Subcutaneous abdominal adipose tissue (tissue), 5 donors: ENCODE results near the gene NPIPB9.
"Not testable (repeated sequence)": the region's sequence is repeated elsewhere in the genome, so short reads cannot be mapped to it uniquely, and the experiment has no call there.

Experiments used
- H3K27ac ChIP-seq: one replicate; pipeline ENCODE4 v1.7.0; 2013; ENCODE audit warnings: low read depth, mild to moderate bottlenecking, inconsistent platforms, low read length, moderate library complexity
- H3K27me3 ChIP-seq, 5 donors: one replicate each; pipeline ENCODE4 v1.7.0; 2013; ENCODE audit warnings: low read length in 5 of 5, inconsistent platforms in 1 of 5; ENCODE audit not compliant: control insufficient read depth in 5 of 5, insufficient read depth in 4 of 5
- H3K36me3 ChIP-seq, 5 donors: one replicate each; pipeline ENCODE4 v1.7.0; 2013; ENCODE audit warnings: low read length in 5 of 5; ENCODE audit not compliant: control insufficient read depth in 5 of 5, insufficient read depth in 5 of 5
- H3K4me1 ChIP-seq, 5 donors: one replicate each; pipeline ENCODE4 v1.7.0; 2013; ENCODE audit warnings: low read length in 5 of 5, mild to moderate bottlenecking in 3 of 5, moderate library complexity in 1 of 5; ENCODE audit not compliant: control insufficient read depth in 5 of 5, insufficient read depth in 5 of 5
- H3K4me3 ChIP-seq, 5 donors: one replicate each; pipeline ENCODE4 v1.7.0; 2013; ENCODE audit warnings: low read length in 5 of 5, low read depth in 1 of 5
- H3K9ac ChIP-seq, 5 donors: one replicate each; pipeline ENCODE4 v1.7.0; 2013; ENCODE audit warnings: low read length in 5 of 5, mild to moderate bottlenecking in 4 of 5, moderate library complexity in 3 of 5
- H3K9me3 ChIP-seq, 5 donors: one replicate each; pipeline ENCODE4 v1.7.0; 2013; ENCODE audit warnings: low read length in 5 of 5; ENCODE audit not compliant: control insufficient read depth in 5 of 5
- donor health status: healthy.
- donor health status: healthy.
- donor health status: healthy.
- donor health status: healthy.
- donor health status: healthy.

The NPIPB9 gene

GRCh38 chr16:28751487-28751886 lies at the start of gene NPIPB9:
Gene NPIPB9, plus strand, starts transcription at chr16:28751787.
- H3K36me3 ChIP-seq, H3K27me3 ChIP-seq: not testable (repeated sequence)

GRCh38 chr16:28704246-28704645 lies 47.3 kb upstream of the NPIPB9 start:
- not testable (repeated sequence) for H3K9me3 ChIP-seq, H3K27ac ChIP-seq, H3K9ac ChIP-seq, H3K27me3 ChIP-seq, H3K36me3 ChIP-seq, H3K4me3 ChIP-seq, H3K4me1 ChIP-seq

More at GRCh38 chr16:28751487-28751886, at the start of gene NPIPB9:
- H3K27ac ChIP-seq, H3K9me3 ChIP-seq, H3K9ac ChIP-seq, H3K4me3 ChIP-seq, H3K4me1 ChIP-seq: not testable (repeated sequence)

- not testable (repeated sequence) for H3K9me3 ChIP-seq, H3K9ac ChIP-seq, H3K4me1 ChIP-seq, H3K27me3 ChIP-seq, H3K36me3 ChIP-seq, H3K27ac ChIP-seq
- peak within 1 kb of the TSS in 1 of 5 donors; percentile 46 for H3K4me3 ChIP-seq
Observed at GRCh38 chr16:28711220-28712083, 40.1 kb upstream of the NPIPB9 start, which contains the start of gene EIF3C. Gene EIF3C, plus strand, starts transcription at chr16:28711464. Its CDS starts 223 bp downstream, at chr16:28711687.

- not testable (repeated sequence) for H3K36me3 ChIP-seq, H3K27me3 ChIP-seq, H3K4me3 ChIP-seq, H3K9ac ChIP-seq, H3K27ac ChIP-seq, H3K4me1 ChIP-seq, H3K9me3 ChIP-seq
Observed at GRCh38 chr16:28722852-28723650, 28.5 kb upstream of the NPIPB9 start.

- not testable (repeated sequence) for H3K9me3 ChIP-seq, H3K27ac ChIP-seq, H3K9ac ChIP-seq, H3K4me3 ChIP-seq, H3K4me1 ChIP-seq, H3K27me3 ChIP-seq, H3K36me3 ChIP-seq
Observed at GRCh38 chr16:28731253-28731652, 20.3 kb upstream of the NPIPB9 start.

- not testable (repeated sequence) for H3K4me1 ChIP-seq, H3K27me3 ChIP-seq, H3K9me3 ChIP-seq, H3K36me3 ChIP-seq, H3K9ac ChIP-seq, H3K27ac ChIP-seq, H3K4me3 ChIP-seq
Observed at GRCh38 chr16:28732455-28733124, 19.0 kb upstream of the NPIPB9 start.

- not testable (repeated sequence) for H3K4me1 ChIP-seq, H3K27ac ChIP-seq, H3K4me3 ChIP-seq, H3K27me3 ChIP-seq, H3K9me3 ChIP-seq, H3K9ac ChIP-seq, H3K36me3 ChIP-seq
Observed at GRCh38 chr16:28739787-28740186, 11.8 kb upstream of the NPIPB9 start.

GRCh38 chr16:28740631-28741030 lies 11.0 kb upstream of the NPIPB9 start:
- not testable (repeated sequence) for H3K27ac ChIP-seq, H3K36me3 ChIP-seq

GRCh38 chr16:28741295-28741694 lies 10.3 kb upstream of the NPIPB9 start:
- H3K27me3 ChIP-seq, H3K4me1 ChIP-seq, H3K9me3 ChIP-seq, H3K27ac ChIP-seq, H3K9ac ChIP-seq, H3K36me3 ChIP-seq, H3K4me3 ChIP-seq: not testable (repeated sequence)

More at GRCh38 chr16:28740631-28741030, 11.0 kb upstream of the NPIPB9 start:
- not testable (repeated sequence) for H3K27me3 ChIP-seq, H3K4me3 ChIP-seq, H3K9ac ChIP-seq, H3K9me3 ChIP-seq, H3K4me1 ChIP-seq
